ENCODE measurements around the gene LRRC1. TPM values are rescaled to one million over a fixed set of nuclear protein-coding genes. Genes with fewer than 3 reads are reported as not detected.

The LRRC1 gene
- total and polyA plus RNA-seq, 4 donors, result 0.36 to 6.4 (median 0.94) TPM

DNA sequence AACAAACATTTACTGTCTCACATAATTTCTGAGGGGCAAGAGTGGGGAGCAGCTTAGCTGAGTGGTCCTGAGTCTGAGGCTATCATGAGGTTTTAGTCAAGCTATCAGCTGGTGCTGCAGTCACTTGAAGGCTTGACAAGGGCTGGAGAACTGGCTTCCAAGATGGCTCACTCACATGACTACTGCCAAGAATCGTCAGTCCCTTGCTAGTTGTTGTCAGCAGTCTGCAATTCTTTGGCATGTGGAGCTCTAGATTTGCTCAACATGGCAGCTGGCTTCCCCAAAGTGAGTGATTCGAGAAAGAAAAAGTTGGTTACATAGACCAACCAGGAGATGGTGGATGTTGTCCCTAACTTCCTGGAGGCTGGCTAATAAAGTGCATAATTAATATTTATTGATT lies 2.8 kb upstream of the LRRC1 start:
- H3K4me1 ChIP-seq (ENCODE audit: control insufficient read depth in 4 of 4, insufficient read depth in 4 of 4, low read length in 3 of 4), result peaks cover 6 to 24% (median 19%) of the 10 kb centered on the region in 4 donors
- no peak for DNase-seq (ENCODE audit: low spot score)
- peaks cover 2 to 8% (median 4%) of the 10 kb centered on the region in 4 donors for H3K9me3 ChIP-seq (ENCODE audit: control insufficient read depth in 4 of 4, low read length in 3 of 4)
- TF ChIP-seq, protein P1, sequence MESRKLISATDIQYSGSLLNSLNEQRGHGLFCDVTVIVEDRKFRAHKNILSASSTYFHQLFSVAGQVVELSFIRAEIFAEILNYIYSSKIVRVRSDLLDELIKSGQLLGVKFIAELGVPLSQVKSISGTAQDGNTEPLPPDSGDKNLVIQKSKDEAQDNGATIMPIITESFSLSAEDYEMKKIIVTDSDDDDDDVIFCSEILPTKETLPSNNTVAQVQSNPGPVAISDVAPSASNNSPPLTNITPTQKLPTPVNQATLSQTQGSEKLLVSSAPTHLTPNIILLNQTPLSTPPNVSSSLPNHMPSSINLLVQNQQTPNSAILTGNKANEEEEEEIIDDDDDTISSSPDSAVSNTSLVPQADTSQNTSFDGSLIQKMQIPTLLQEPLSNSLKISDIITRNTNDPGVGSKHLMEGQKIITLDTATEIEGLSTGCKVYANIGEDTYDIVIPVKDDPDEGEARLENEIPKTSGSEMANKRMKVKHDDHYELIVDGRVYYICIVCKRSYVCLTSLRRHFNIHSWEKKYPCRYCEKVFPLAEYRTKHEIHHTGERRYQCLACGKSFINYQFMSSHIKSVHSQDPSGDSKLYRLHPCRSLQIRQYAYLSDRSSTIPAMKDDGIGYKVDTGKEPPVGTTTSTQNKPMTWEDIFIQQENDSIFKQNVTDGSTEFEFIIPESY (IDR thresholded peaks at IDR 0.05), result no peak
- TF ChIP-seq, protein P2, sequence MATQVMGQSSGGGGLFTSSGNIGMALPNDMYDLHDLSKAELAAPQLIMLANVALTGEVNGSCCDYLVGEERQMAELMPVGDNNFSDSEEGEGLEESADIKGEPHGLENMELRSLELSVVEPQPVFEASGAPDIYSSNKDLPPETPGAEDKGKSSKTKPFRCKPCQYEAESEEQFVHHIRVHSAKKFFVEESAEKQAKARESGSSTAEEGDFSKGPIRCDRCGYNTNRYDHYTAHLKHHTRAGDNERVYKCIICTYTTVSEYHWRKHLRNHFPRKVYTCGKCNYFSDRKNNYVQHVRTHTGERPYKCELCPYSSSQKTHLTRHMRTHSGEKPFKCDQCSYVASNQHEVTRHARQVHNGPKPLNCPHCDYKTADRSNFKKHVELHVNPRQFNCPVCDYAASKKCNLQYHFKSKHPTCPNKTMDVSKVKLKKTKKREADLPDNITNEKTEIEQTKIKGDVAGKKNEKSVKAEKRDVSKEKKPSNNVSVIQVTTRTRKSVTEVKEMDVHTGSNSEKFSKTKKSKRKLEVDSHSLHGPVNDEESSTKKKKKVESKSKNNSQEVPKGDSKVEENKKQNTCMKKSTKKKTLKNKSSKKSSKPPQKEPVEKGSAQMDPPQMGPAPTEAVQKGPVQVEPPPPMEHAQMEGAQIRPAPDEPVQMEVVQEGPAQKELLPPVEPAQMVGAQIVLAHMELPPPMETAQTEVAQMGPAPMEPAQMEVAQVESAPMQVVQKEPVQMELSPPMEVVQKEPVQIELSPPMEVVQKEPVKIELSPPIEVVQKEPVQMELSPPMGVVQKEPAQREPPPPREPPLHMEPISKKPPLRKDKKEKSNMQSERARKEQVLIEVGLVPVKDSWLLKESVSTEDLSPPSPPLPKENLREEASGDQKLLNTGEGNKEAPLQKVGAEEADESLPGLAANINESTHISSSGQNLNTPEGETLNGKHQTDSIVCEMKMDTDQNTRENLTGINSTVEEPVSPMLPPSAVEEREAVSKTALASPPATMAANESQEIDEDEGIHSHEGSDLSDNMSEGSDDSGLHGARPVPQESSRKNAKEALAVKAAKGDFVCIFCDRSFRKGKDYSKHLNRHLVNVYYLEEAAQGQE (IDR thresholded peaks at IDR 0.05), result no peak
- TF ChIP-seq, protein P3, sequence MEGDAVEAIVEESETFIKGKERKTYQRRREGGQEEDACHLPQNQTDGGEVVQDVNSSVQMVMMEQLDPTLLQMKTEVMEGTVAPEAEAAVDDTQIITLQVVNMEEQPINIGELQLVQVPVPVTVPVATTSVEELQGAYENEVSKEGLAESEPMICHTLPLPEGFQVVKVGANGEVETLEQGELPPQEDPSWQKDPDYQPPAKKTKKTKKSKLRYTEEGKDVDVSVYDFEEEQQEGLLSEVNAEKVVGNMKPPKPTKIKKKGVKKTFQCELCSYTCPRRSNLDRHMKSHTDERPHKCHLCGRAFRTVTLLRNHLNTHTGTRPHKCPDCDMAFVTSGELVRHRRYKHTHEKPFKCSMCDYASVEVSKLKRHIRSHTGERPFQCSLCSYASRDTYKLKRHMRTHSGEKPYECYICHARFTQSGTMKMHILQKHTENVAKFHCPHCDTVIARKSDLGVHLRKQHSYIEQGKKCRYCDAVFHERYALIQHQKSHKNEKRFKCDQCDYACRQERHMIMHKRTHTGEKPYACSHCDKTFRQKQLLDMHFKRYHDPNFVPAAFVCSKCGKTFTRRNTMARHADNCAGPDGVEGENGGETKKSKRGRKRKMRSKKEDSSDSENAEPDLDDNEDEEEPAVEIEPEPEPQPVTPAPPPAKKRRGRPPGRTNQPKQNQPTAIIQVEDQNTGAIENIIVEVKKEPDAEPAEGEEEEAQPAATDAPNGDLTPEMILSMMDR (IDR thresholded peaks at IDR 0.05; ENCODE audit: low read depth, low read length, missing input control), result no peak
- TF ChIP-seq NR2F2 (IDR thresholded peaks at IDR 0.05), result no peak
- TF ChIP-seq HNF4A (conservative IDR thresholded peaks at IDR 0.05), result no peak
- no peak for TF ChIP-seq FOXA2 (IDR thresholded peaks at IDR 0.05)
- TF ChIP-seq EGR1 (IDR thresholded peaks at IDR 0.05; ENCODE audit: low read depth in 2 of 2), result no peak
- no peak for TF ChIP-seq HNF4G (IDR thresholded peaks at IDR 0.05)
- no peak for TF ChIP-seq RXRA (IDR thresholded peaks at IDR 0.05)
- TF ChIP-seq GABPA (IDR thresholded peaks at IDR 0.05 in 1 of 2, conservative IDR thresholded peaks at IDR 0.05 in 1 of 2), result no peak
- TF ChIP-seq FOXA1 (IDR thresholded peaks at IDR 0.05), result no peak
- TF ChIP-seq, protein P4, sequence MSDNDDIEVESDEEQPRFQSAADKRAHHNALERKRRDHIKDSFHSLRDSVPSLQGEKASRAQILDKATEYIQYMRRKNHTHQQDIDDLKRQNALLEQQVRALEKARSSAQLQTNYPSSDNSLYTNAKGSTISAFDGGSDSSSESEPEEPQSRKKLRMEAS (IDR thresholded peaks at IDR 0.05), result no peak
- no peak for TF ChIP-seq TAF1 (conservative IDR thresholded peaks at IDR 0.05)
- no peaks in the 10 kb centered on the region for H3K36me3 ChIP-seq (ENCODE audit: control insufficient read depth in 4 of 4, insufficient read depth in 3 of 4, low read depth in 1 of 4, low read length in 3 of 4)
- 72% methylated on average over 2 of the region's 2 CpGs for WGBS
- H3K27me3 ChIP-seq (ENCODE audit: control insufficient read depth in 4 of 4, insufficient read depth in 4 of 4, low read length in 3 of 4), result peaks cover 0 to 10% (median 3%) of the 10 kb centered on the region in 4 donors
- no peak overlapping the region for H3K27ac ChIP-seq (ENCODE audit: low read depth in 1 of 2, low read length in 2 of 2)
- no peak overlapping the region for H3K9ac ChIP-seq (ENCODE audit: low read depth in 1 of 2, low read length in 2 of 2)
- H3K4me3 ChIP-seq (ENCODE audit: low read depth in 1 of 3, low read length in 3 of 3), result no peak overlapping the region

DNA sequence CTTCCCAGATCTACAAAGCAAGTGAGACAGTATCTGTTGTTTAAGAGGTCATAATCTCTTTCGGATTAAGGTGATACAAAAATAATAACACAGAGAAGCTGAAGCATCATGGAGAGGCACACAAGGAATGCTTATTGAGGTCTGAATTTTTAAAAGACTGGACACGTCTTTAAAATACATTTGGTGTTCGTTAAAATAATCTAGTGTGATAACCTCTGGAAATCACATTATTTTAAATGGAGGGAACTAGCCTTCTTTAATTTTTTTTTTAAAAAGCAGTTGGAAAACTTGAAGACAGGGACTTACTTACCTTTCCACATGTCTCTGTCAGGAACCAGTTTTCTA lies 1.9 kb upstream of the LRRC1 start:
- Histone ChIP-seq H3K27ac (ENCODE audit: low read depth in 1 of 2, low read length in 2 of 2) (no peak overlapping the region), H3K4me1 (ENCODE audit: control insufficient read depth in 4 of 4, insufficient read depth in 4 of 4, low read length in 3 of 4) (peaks cover 6 to 24% (median 19%) of the 10 kb centered on the region in 4 donors), H3K27me3 (ENCODE audit: control insufficient read depth in 4 of 4, insufficient read depth in 4 of 4, low read length in 3 of 4) (peaks cover 0 to 10% (median 3%) of the 10 kb centered on the region in 4 donors), H3K9me3 (ENCODE audit: control insufficient read depth in 4 of 4, low read length in 3 of 4) (peaks cover 2 to 8% (median 4%) of the 10 kb centered on the region in 4 donors), H3K36me3 (ENCODE audit: control insufficient read depth in 4 of 4, insufficient read depth in 3 of 4, low read depth in 1 of 4, low read length in 3 of 4) (no peaks in the 10 kb centered on the region), H3K9ac (ENCODE audit: low read depth in 1 of 2, low read length in 2 of 2) (no peak overlapping the region), H3K4me3 (ENCODE audit: low read depth in 1 of 3, low read length in 3 of 3) (peak overlapping the region in 1 of 3 donors; percentile 80)
- no peak for DNase-seq (ENCODE audit: low spot score)
- WGBS, result 30% methylated on average over 3 of the region's 3 CpGs
- TF ChIP-seq, protein P2 (IDR thresholded peaks at IDR 0.05), result no peak
- no peak for TF ChIP-seq FOXA1 (IDR thresholded peaks at IDR 0.05)
- TF ChIP-seq HNF4G (IDR thresholded peaks at IDR 0.05), result no peak
- TF ChIP-seq EGR1 (IDR thresholded peaks at IDR 0.05; ENCODE audit: low read depth in 2 of 2), result no peak
- TF ChIP-seq, protein P5, sequence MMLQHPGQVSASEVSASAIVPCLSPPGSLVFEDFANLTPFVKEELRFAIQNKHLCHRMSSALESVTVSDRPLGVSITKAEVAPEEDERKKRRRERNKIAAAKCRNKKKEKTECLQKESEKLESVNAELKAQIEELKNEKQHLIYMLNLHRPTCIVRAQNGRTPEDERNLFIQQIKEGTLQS (IDR thresholded peaks at IDR 0.05), result no peak
- TF ChIP-seq, protein P3 (IDR thresholded peaks at IDR 0.05; ENCODE audit: low read depth, low read length, missing input control), result no peak
- no peak for TF ChIP-seq FOXA2 (IDR thresholded peaks at IDR 0.05)
- no peak for TF ChIP-seq JUND (IDR thresholded peaks at IDR 0.05)
- TF ChIP-seq HNF4A (conservative IDR thresholded peaks at IDR 0.05), result no peak
- TF ChIP-seq TAF1 (conservative IDR thresholded peaks at IDR 0.05), result no peak
- TF ChIP-seq RXRA (IDR thresholded peaks at IDR 0.05), result no peak
- no peak for TF ChIP-seq NR2F2 (IDR thresholded peaks at IDR 0.05)
- TF ChIP-seq, protein P4 (IDR thresholded peaks at IDR 0.05), result no peak
- TF ChIP-seq YY1 (IDR thresholded peaks at IDR 0.05), result no peak
- no peak for TF ChIP-seq SP1 (IDR thresholded peaks at IDR 0.05)

Measured in liver (tissue), 9 donors.